ENCODE results near the gene FBXL15. TPM values are rescaled to one million over a fixed set of nuclear protein-coding genes. Genes with fewer than 3 reads are reported as not detected.
A peak's percentile ranks its signal among the peaks of the same experiment; 100 is the strongest.

The FBXL15 gene
- total and polyA plus RNA-seq, 2 of the 13 experiments (the other 11 are each of a cell fraction or from before 2014, with no cell fraction given): 4.3 to 8.3 TPM

GRCh38 chr10:102399217-102400021 is 21.2 kb upstream of the FBXL15 start (continued):
- TF ChIP-seq RFXANK (CRISPR knock-in tag; IDR thresholded peaks at IDR 0.05): 0 out of 2 replicates have a peak, but pooled peaks have one; percentile 46
- TF ChIP-seq MYC (CRISPR knock-in tag; IDR thresholded peaks at IDR 0.05; ENCODE audit: borderline replicate concordance): peak; percentile 90
- no peak for TF ChIP-seq MBD4 (IDR thresholded peaks at IDR 0.05; ENCODE audit: borderline replicate concordance, low read length)
- peak; percentile 76 for TF ChIP-seq ZMYM4 (CRISPR knock-in tag; IDR thresholded peaks at IDR 0.05)
- TF ChIP-seq BATF2 (CRISPR knock-in tag; IDR thresholded peaks at IDR 0.05): peak; percentile 71; the same call in 1 of the 2 replicates
- no peak for TF ChIP-seq KAT2B (IDR thresholded peaks at IDR 0.05; ENCODE audit: borderline replicate concordance, low read depth, low read length)
- peak; percentile 76; the same call in 1 of the 2 replicates for TF ChIP-seq NCOA1 (CRISPR knock-in tag; IDR thresholded peaks at IDR 0.05)
- 0 out of 2 replicates have a peak, but pooled peaks have one; percentile 37 for TF ChIP-seq ZNF451 (CRISPR knock-in tag; IDR thresholded peaks at IDR 0.05)
- TF ChIP-seq ZNF564 (CRISPR knock-in tag; IDR thresholded peaks at IDR 0.05): peak; percentile 77
- TF ChIP-seq SP140L (CRISPR knock-in tag; IDR thresholded peaks at IDR 0.05; ENCODE audit: borderline replicate concordance): no peak
- peak; percentile 62; the same call in 1 of the 2 replicates for TF ChIP-seq CCDC6 (CRISPR knock-in tag; IDR thresholded peaks at IDR 0.05)
- TF ChIP-seq ZNF770 (CRISPR knock-in tag; IDR thresholded peaks at IDR 0.05): peak; percentile 44; the same call in 1 of the 2 replicates
- peak; percentile 80 for TF ChIP-seq ZNF350 (CRISPR knock-in tag; IDR thresholded peaks at IDR 0.05; ENCODE audit: borderline replicate concordance, low read depth)
- TF ChIP-seq ZNF543 (CRISPR knock-in tag; IDR thresholded peaks at IDR 0.05): no peak
- no peak for TF ChIP-seq LRRFIP1 (CRISPR knock-in tag; conservative IDR thresholded peaks at IDR 0.05)
- peak; percentile 80; the same call in 1 of the 2 replicates for TF ChIP-seq KAT7 (CRISPR knock-in tag; IDR thresholded peaks at IDR 0.05; ENCODE audit: borderline replicate concordance)
- peak; percentile 80 for TF ChIP-seq PHF5A (CRISPR knock-in tag; IDR thresholded peaks at IDR 0.05; ENCODE audit: low read depth, unreplicated experiment)
- TF ChIP-seq, protein P1, sequence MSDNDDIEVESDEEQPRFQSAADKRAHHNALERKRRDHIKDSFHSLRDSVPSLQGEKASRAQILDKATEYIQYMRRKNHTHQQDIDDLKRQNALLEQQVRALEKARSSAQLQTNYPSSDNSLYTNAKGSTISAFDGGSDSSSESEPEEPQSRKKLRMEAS (IDR thresholded peaks at IDR 0.05): peak; percentile 93
- TF ChIP-seq ZNF30 (CRISPR knock-in tag; IDR thresholded peaks at IDR 0.05): no peak
- TF ChIP-seq, protein P2, sequence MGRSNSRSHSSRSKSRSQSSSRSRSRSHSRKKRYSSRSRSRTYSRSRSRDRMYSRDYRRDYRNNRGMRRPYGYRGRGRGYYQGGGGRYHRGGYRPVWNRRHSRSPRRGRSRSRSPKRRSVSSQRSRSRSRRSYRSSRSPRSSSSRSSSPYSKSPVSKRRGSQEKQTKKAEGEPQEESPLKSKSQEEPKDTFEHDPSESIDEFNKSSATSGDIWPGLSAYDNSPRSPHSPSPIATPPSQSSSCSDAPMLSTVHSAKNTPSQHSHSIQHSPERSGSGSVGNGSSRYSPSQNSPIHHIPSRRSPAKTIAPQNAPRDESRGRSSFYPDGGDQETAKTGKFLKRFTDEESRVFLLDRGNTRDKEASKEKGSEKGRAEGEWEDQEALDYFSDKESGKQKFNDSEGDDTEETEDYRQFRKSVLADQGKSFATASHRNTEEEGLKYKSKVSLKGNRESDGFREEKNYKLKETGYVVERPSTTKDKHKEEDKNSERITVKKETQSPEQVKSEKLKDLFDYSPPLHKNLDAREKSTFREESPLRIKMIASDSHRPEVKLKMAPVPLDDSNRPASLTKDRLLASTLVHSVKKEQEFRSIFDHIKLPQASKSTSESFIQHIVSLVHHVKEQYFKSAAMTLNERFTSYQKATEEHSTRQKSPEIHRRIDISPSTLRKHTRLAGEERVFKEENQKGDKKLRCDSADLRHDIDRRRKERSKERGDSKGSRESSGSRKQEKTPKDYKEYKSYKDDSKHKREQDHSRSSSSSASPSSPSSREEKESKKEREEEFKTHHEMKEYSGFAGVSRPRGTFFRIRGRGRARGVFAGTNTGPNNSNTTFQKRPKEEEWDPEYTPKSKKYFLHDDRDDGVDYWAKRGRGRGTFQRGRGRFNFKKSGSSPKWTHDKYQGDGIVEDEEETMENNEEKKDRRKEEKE (IDR thresholded peaks at IDR 0.05): no peak
- TF ChIP-seq ZNF20 (CRISPR knock-in tag; IDR thresholded peaks at IDR 0.05): no peak
- TF ChIP-seq ZNF672 (CRISPR knock-in tag; IDR thresholded peaks at IDR 0.05): no peak

Data from HepG2 (cell line).